Measurements from ENCODE around the gene PCA3. TPM values are rescaled to one million over a fixed set of nuclear protein-coding genes. Genes with fewer than 3 reads are reported as not detected.
A peak's percentile ranks its signal among the peaks of the same experiment; 100 is the strongest.

Gene PCA3
- total RNA-seq: under 1 TPM in 1 of 4 donors, not detected in 3; 0.27 TPM

DNA sequence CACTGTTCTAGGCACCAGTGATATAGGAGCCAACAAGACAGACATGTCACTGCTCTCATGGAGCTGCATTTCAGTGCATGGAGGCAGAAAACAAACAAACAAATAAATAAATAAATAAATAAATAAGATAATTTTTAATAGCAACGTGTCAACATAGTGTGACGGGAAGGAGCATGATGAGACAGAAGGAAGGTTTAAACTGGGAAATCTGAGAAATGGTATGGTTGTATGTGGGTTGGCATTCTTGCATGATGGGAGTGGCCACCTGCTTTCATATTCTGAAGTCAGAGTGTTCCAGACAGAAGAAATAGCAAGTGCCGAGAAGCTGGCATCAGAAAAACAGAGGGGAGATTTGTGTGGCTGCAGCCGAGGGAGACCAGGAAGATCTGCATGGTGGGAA, at the start of gene PCA3:
TSS of gene PCA3 (plus strand) at position 301 of the 400 bp plus-strand sequence.
- intact Hi-C loops (cut with DNase I; ENCODE audit: low total_unique reads) (loop anchor here (10.0 kb wide), 1 partner anchor 221 kb away; no protein-coding TSS in a partner anchor), in situ Hi-C loops (cut with MboI; ENCODE audit: low pct_ligation_motif_present in 1 of 4, low pct_unique_long_range_greater_than_20kb in 1 of 4, low sequenced_read_pairs in 3 of 4) (loop anchor here in 3 of 4 donors (25.0 kb wide), 3 partner anchors 223 to 398 kb away; no protein-coding TSS in a partner anchor)
- Histone ChIP-seq H3K36me3 (no peaks in the 10 kb centered on the region), H3K27me3 (no peaks in the 10 kb centered on the region), H3K4me3 (no peak within 1 kb of the TSS), H3K27ac (no peak within 1 kb of the TSS), H3K4me1 (peaks cover 0 to 15% (median 2%) of the 10 kb centered on the region in 4 donors), H3K9me3 (no peaks in the 10 kb centered on the region)
- no peak for TF ChIP-seq POLR2A (IDR thresholded peaks at IDR 0.05)
- TF ChIP-seq POLR2AphosphoS5 (IDR thresholded peaks at IDR 0.05): no peak
- no peak for TF ChIP-seq EP300 (IDR thresholded peaks at IDR 0.05; ENCODE audit: low read depth)
- no peak for TF ChIP-seq CTCF (IDR thresholded peaks at IDR 0.05)
- DNase-seq: no peak
- WGBS, 2 donors (ENCODE audit: low coverage in 1 of 2): 89 to 91% methylated on average over 4 of the region's 4 CpGs

DNA sequence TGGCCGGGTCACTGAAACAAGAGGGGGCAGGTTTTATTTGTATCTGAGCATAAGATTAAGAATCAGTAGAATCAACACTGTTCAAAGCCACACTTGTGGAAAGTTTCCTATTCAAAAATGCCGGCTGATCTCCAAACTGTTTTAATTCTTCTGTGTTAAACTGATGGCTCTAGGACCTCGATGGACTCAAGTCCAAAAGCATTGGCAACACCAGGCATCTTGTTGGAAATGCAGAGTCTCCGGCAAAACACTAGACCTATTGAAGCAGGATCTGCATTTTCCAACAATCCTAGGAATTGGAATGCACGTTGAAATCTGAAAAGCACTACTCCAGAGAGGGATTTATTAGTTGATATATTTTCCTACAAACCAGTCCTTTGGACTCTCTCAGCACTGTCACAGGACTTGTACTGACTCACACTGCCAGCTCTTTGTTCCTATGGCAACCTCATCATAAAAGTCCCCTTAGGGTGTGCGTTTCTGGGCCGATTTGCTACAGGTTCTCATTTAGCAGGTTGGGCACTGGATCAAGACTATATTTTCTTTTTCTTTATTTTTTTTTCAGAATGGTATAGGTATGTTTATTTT, 48.1 kb upstream of the PCA3 start:
- Histone ChIP-seq H3K4me1 (peaks cover 0 to 14% (median 8%) of the 10 kb centered on the region in 4 donors), H3K4me3 (no peak overlapping the region), H3K36me3 (no peaks in the 10 kb centered on the region), H3K27ac (peak overlapping the region in 2 of 4 donors; percentile 2 to 54), H3K27me3 (no peaks in the 10 kb centered on the region), H3K9me3 (no peaks in the 10 kb centered on the region)
- DNase-seq: no peak
- in situ Hi-C loops (cut with MboI; ENCODE audit: low pct_ligation_motif_present in 1 of 4, low pct_unique_long_range_greater_than_20kb in 1 of 4, low sequenced_read_pairs in 3 of 4): loop anchor here in 2 of 4 donors (25.0 kb wide), 2 partner anchors 104 to 279 kb away; no protein-coding TSS in a partner anchor
- 55 to 59% methylated on average over 6 to 7 of the region's 7 CpGs for WGBS, 2 donors (ENCODE audit: low coverage in 1 of 2)
- intact Hi-C loops (cut with DNase I; ENCODE audit: low total_unique reads): no loop called here
- no peak for TF ChIP-seq CTCF (IDR thresholded peaks at IDR 0.05)
- TF ChIP-seq POLR2AphosphoS5 (IDR thresholded peaks at IDR 0.05): no peak
- no peak for TF ChIP-seq POLR2A (IDR thresholded peaks at IDR 0.05)
- no peak for TF ChIP-seq EP300 (IDR thresholded peaks at IDR 0.05; ENCODE audit: low read depth)

GRCh38 chr9:76717176-76717575, 47.1 kb upstream of the PCA3 start:
- H3K27ac ChIP-seq: peak overlapping the region in 3 of 4 donors; percentile 2 to 54 (median 4)
- no peaks in the 10 kb centered on the region for H3K36me3 ChIP-seq
- in situ Hi-C loops (cut with MboI; ENCODE audit: low pct_ligation_motif_present in 1 of 4, low pct_unique_long_range_greater_than_20kb in 1 of 4, low sequenced_read_pairs in 3 of 4) (loop anchor here in 2 of 4 donors (25.0 kb wide), 2 partner anchors 105 to 280 kb away; no protein-coding TSS in a partner anchor), intact Hi-C loops (cut with DNase I; ENCODE audit: low total_unique reads) (no loop called here)
- no peak overlapping the region for H3K4me3 ChIP-seq
- TF ChIP-seq POLR2AphosphoS5 (IDR thresholded peaks at IDR 0.05): no peak
- no peak for TF ChIP-seq EP300 (IDR thresholded peaks at IDR 0.05; ENCODE audit: low read depth)
- no peak for TF ChIP-seq POLR2A (IDR thresholded peaks at IDR 0.05)
- no peak for TF ChIP-seq CTCF (IDR thresholded peaks at IDR 0.05)
- no peak for DNase-seq
- no peaks in the 10 kb centered on the region for H3K27me3 ChIP-seq
- WGBS, 2 donors (ENCODE audit: low coverage in 1 of 2): 27 to 30% methylated on average over 3 to 5 of the region's 5 CpGs
- no peaks in the 10 kb centered on the region for H3K9me3 ChIP-seq
- peaks cover 0 to 14% (median 8%) of the 10 kb centered on the region in 4 donors for H3K4me1 ChIP-seq

- no peaks in the 10 kb centered on the region for H3K36me3 ChIP-seq
- no peak for TF ChIP-seq CTCF (IDR thresholded peaks at IDR 0.05)
- no peak for TF ChIP-seq POLR2AphosphoS5 (IDR thresholded peaks at IDR 0.05)
- no peak for TF ChIP-seq EP300 (IDR thresholded peaks at IDR 0.05; ENCODE audit: low read depth)
- no peak for TF ChIP-seq POLR2A (IDR thresholded peaks at IDR 0.05)
- H3K4me1 ChIP-seq: peaks cover 0 to 14% (median 8%) of the 10 kb centered on the region in 4 donors
- no peaks in the 10 kb centered on the region for H3K27me3 ChIP-seq
- in situ Hi-C loops (cut with MboI; ENCODE audit: low pct_ligation_motif_present in 1 of 4, low pct_unique_long_range_greater_than_20kb in 1 of 4, low sequenced_read_pairs in 3 of 4): loop anchor here in 2 of 4 donors (25.0 kb wide), 2 partner anchors 105 to 280 kb away; no protein-coding TSS in a partner anchor
- H3K4me3 ChIP-seq: no peak overlapping the region
- no peak for DNase-seq
- WGBS, 2 donors (ENCODE audit: low coverage in 1 of 2): 17 to 18% methylated on average over 2 to 5 of the region's 5 CpGs
- H3K9me3 ChIP-seq: no peaks in the 10 kb centered on the region
- peak overlapping the region in 3 of 4 donors; percentile 2 to 54 (median 4) for H3K27ac ChIP-seq
- intact Hi-C loops (cut with DNase I; ENCODE audit: low total_unique reads): no loop called here
Measured at GRCh38 chr9:76717613-76718012, 46.6 kb upstream of the PCA3 start.

Data from transverse colon (tissue), 4 donors.